Mesendoderm (in vitro differentiated cells): ENCODE measurements around the gene CXCL14. TPM values are rescaled to one million over a fixed set of nuclear protein-coding genes. Genes with fewer than 3 reads are reported as not detected.

Experiments
- DNase-seq: peaks from one replicate; pipeline ENCODE4 v3.0.0; 2013
- H2AK5ac ChIP-seq: 2 replicates; pipeline ENCODE4 v1.6.1; 2013; ENCODE audit warnings: low read length, inconsistent platforms
- H2BK120ac ChIP-seq: 2 replicates; pipeline ENCODE4 v1.6.1; 2013; ENCODE audit warnings: low read depth, mild to moderate bottlenecking, low read length, moderate library complexity, mixed read lengths
- H2BK15ac ChIP-seq: replicated peaks from 2 replicates; pipeline ENCODE4 v1.6.1; 2013; ENCODE audit warnings: low read depth, mild to moderate bottlenecking, moderate library complexity
- H2BK5ac ChIP-seq: 2 replicates; pipeline ENCODE4 v1.6.1; 2013; ENCODE audit warnings: low read length, inconsistent platforms
- H3K18ac ChIP-seq: 2 replicates; pipeline ENCODE4 v1.6.1; 2013; ENCODE audit warnings: mild to moderate bottlenecking, low read length, mixed read lengths
- H3K23ac ChIP-seq: one replicate; pipeline ENCODE4 v1.6.1; 2013; ENCODE audit warnings: low read length
- H3K27ac ChIP-seq: 2 replicates; pipeline ENCODE4 v1.5.1; 2013; ENCODE audit warnings: low read depth, mild to moderate bottlenecking, inconsistent platforms, low read length, moderate library complexity
- H3K27me3 ChIP-seq: 2 replicates; pipeline ENCODE4 v1.6.1; 2013; ENCODE audit warnings: low read length, control low read depth, mild to moderate bottlenecking, inconsistent platforms; ENCODE audit not compliant: insufficient read depth, poor library complexity
- H3K36me3 ChIP-seq: 2 replicates; pipeline ENCODE4 v1.6.1; 2013; ENCODE audit warnings: low read length, inconsistent platforms; ENCODE audit not compliant: control insufficient read depth, insufficient read depth
- H3K4ac ChIP-seq: one replicate; pipeline ENCODE4 v1.6.1; 2013; ENCODE audit warnings: low read depth, mild to moderate bottlenecking, low read length, moderate library complexity
- H3K4me1 ChIP-seq: 2 replicates; pipeline ENCODE4 v1.6.1; 2013; ENCODE audit warnings: low read depth, low read length, inconsistent platforms; ENCODE audit not compliant: control insufficient read depth
- H3K4me2 ChIP-seq: 2 replicates; pipeline ENCODE4 v1.6.1; 2013; ENCODE audit warnings: low read length
- H3K4me3 ChIP-seq: 2 replicates; pipeline ENCODE4 v1.5.1; 2013; ENCODE audit warnings: mild to moderate bottlenecking, low read length
- H3K56ac ChIP-seq: one replicate; pipeline ENCODE4 v1.6.1; 2013; ENCODE audit warnings: low read length
- H3K79me1 ChIP-seq: 2 replicates; pipeline ENCODE4 v1.6.1; 2013; ENCODE audit warnings: low read length, inconsistent platforms
- H3K79me2 ChIP-seq: 2 replicates; pipeline ENCODE4 v1.6.1; 2013; ENCODE audit warnings: mild to moderate bottlenecking, low read length; ENCODE audit not compliant: control insufficient read depth, insufficient read depth
- H3K9ac ChIP-seq: 2 replicates; pipeline ENCODE4 v1.6.1; 2013; ENCODE audit warnings: low read length, inconsistent platforms
- H4K5ac ChIP-seq: one replicate; pipeline ENCODE4 v1.6.1; 2013; ENCODE audit warnings: low read length
- H4K8ac ChIP-seq: one replicate; pipeline ENCODE4 v1.6.1; 2013; ENCODE audit warnings: low read depth, mild to moderate bottlenecking, control low read depth, low read length, moderate library complexity
- WGBS: extraction: QIAGEN DNeasy Blood & Tissue Kit; methylation state at CpG from one replicate; pipeline ENCODE4 v1.1.7; 2013; ENCODE audit warnings: low lambda C conversion rate, missing lambda C conversion rate; ENCODE audit not compliant: insufficient coverage; ENCODE audit errors: extremely low coverage; 5-methylcytosine and 5-hydroxymethylcytosine counted together
- polyA plus RNA-seq, 2 experiments: library from polyadenylated mRNA; stranded (reverse); fragments of 200-250 nt; gene quantifications; one replicate each; pipeline ENCODE4 v1.2.3, GENCODE V29; 2013

The CXCL14 gene
- polyA plus RNA-seq (2013, experiment 1 of 2): 25.5 TPM
- 27.4 TPM for polyA plus RNA-seq (2013, experiment 2 of 2)

GRCh38 chr5:135578685-135579341, at the start of gene CXCL14:
Gene CXCL14 (minus strand): TSS chr5:135578991. CDS start chr5:135578778, 213 bp downstream.
- peak; percentile 89 for DNase-seq
- Histone ChIP-seq H3K27ac (no peak within 1 kb of the TSS), H3K79me1 (no peaks in the 10 kb centered on the region), H3K27me3 (peaks cover 11% of the 10 kb centered on the region), H3K4me1 (peaks cover 14% of the 10 kb centered on the region), H3K4ac (no peak within 1 kb of the TSS), H3K18ac (no peak within 1 kb of the TSS), H2BK120ac (no peak within 1 kb of the TSS), H2BK15ac (no peak within 1 kb of the TSS), H3K36me3 (no peaks in the 10 kb centered on the region), H3K23ac (peak within 1 kb of the TSS; percentile 66), H3K56ac (peak within 1 kb of the TSS; percentile 82), H4K5ac (no peak within 1 kb of the TSS), H3K9ac (peak within 1 kb of the TSS; percentile 69), H3K79me2 (no peaks in the 10 kb centered on the region), H2BK5ac (no peak within 1 kb of the TSS), H4K8ac (no peak within 1 kb of the TSS), H2AK5ac (no peak within 1 kb of the TSS), H3K4me3 (peak within 1 kb of the TSS; percentile 30), H3K4me2 (peak within 1 kb of the TSS; percentile 86)
- WGBS: no CpG with 5 or more reads among the region's 68 CpGs

- no peak overlapping the region for H3K9ac ChIP-seq
- H3K56ac ChIP-seq: no peak overlapping the region
- H3K79me1 ChIP-seq: no peaks in the 10 kb centered on the region
- no peak overlapping the region for H3K4me3 ChIP-seq
- H4K5ac ChIP-seq: no peak overlapping the region
- no peak overlapping the region for H3K4ac ChIP-seq
- no peaks in the 10 kb centered on the region for H3K27me3 ChIP-seq
- WGBS: no CpG with 5 or more reads among the region's 3 CpGs
- H3K27ac ChIP-seq: no peak overlapping the region
- H3K79me2 ChIP-seq: no peaks in the 10 kb centered on the region
- no peak overlapping the region for H4K8ac ChIP-seq
- H2BK120ac ChIP-seq: no peak overlapping the region
- no peak overlapping the region for H3K23ac ChIP-seq
- H3K4me1 ChIP-seq: no peaks in the 10 kb centered on the region
- H2BK15ac ChIP-seq: no peak overlapping the region
- H2BK5ac ChIP-seq: no peak overlapping the region
- no peak overlapping the region for H3K4me2 ChIP-seq
- H2AK5ac ChIP-seq: no peak overlapping the region
- H3K36me3 ChIP-seq: no peaks in the 10 kb centered on the region
- DNase-seq: no peak
- no peak overlapping the region for H3K18ac ChIP-seq
Observed at GRCh38 chr5:135626636-135627035, 47.8 kb upstream of the CXCL14 start.

- no peak overlapping the region for H3K4me3 ChIP-seq
- H2BK15ac ChIP-seq: no peak overlapping the region
- no peaks in the 10 kb centered on the region for H3K36me3 ChIP-seq
- no peak overlapping the region for H3K4ac ChIP-seq
- no peaks in the 10 kb centered on the region for H3K27me3 ChIP-seq
- no peak overlapping the region for H2AK5ac ChIP-seq
- H3K4me1 ChIP-seq: no peaks in the 10 kb centered on the region
- WGBS: no CpG with 5 or more reads among the region's 3 CpGs
- no peak overlapping the region for H3K18ac ChIP-seq
- no peak overlapping the region for H2BK5ac ChIP-seq
- no peaks in the 10 kb centered on the region for H3K79me1 ChIP-seq
- no peak overlapping the region for H2BK120ac ChIP-seq
- no peaks in the 10 kb centered on the region for H3K79me2 ChIP-seq
- no peak overlapping the region for H3K4me2 ChIP-seq
- H4K8ac ChIP-seq: no peak overlapping the region
- H4K5ac ChIP-seq: no peak overlapping the region
- no peak overlapping the region for H3K23ac ChIP-seq
- H3K56ac ChIP-seq: no peak overlapping the region
- DNase-seq: no peak
- H3K9ac ChIP-seq: no peak overlapping the region
- H3K27ac ChIP-seq: no peak overlapping the region
Observed at GRCh38 chr5:135625961-135626360, 47.2 kb upstream of the CXCL14 start.

- H2BK15ac ChIP-seq: no peak overlapping the region
- WGBS: no CpG with 5 or more reads among the region's 1 CpG
- DNase-seq: no peak
Observed at GRCh38 chr5:135625486-135625885, 46.7 kb upstream of the CXCL14 start.

GRCh38 chr5:135625061-135625460, 46.3 kb upstream of the CXCL14 start:
- Histone ChIP-seq H2BK120ac (no peak overlapping the region), H4K8ac (no peak overlapping the region), H3K23ac (no peak overlapping the region), H3K79me2 (no peaks in the 10 kb centered on the region), H3K27ac (no peak overlapping the region), H3K56ac (no peak overlapping the region), H3K18ac (no peak overlapping the region), H2BK5ac (no peak overlapping the region), H3K4me2 (no peak overlapping the region), H4K5ac (no peak overlapping the region), H3K27me3 (no peaks in the 10 kb centered on the region), H2BK15ac (no peak overlapping the region), H3K36me3 (no peaks in the 10 kb centered on the region), H3K4me1 (no peaks in the 10 kb centered on the region), H2AK5ac (no peak overlapping the region), H3K4me3 (no peak overlapping the region), H3K79me1 (no peaks in the 10 kb centered on the region), H3K4ac (no peak overlapping the region), H3K9ac (no peak overlapping the region)
- no CpG with 5 or more reads among the region's 2 CpGs for WGBS
- DNase-seq: no peak

More at GRCh38 chr5:135625486-135625885, 46.7 kb upstream of the CXCL14 start:
- H3K36me3 ChIP-seq: no peaks in the 10 kb centered on the region
- H2BK120ac ChIP-seq: no peak overlapping the region
- no peaks in the 10 kb centered on the region for H3K4me1 ChIP-seq
- no peak overlapping the region for H2BK5ac ChIP-seq
- H4K8ac ChIP-seq: no peak overlapping the region
- H3K18ac ChIP-seq: no peak overlapping the region
- no peak overlapping the region for H3K4ac ChIP-seq
- no peak overlapping the region for H3K23ac ChIP-seq
- no peak overlapping the region for H3K4me3 ChIP-seq
- no peaks in the 10 kb centered on the region for H3K79me2 ChIP-seq
- no peak overlapping the region for H3K56ac ChIP-seq
- H3K27me3 ChIP-seq: no peaks in the 10 kb centered on the region
- H3K79me1 ChIP-seq: no peaks in the 10 kb centered on the region
- no peak overlapping the region for H4K5ac ChIP-seq
- no peak overlapping the region for H2AK5ac ChIP-seq
- no peak overlapping the region for H3K9ac ChIP-seq
- H3K4me2 ChIP-seq: no peak overlapping the region
- H3K27ac ChIP-seq: no peak overlapping the region
